A549 (cell line): Measurements from ENCODE around the gene JMJD4. TPM values are rescaled to one million over a fixed set of nuclear protein-coding genes. Genes with fewer than 3 reads are reported as not detected.

Experiments used
- ATAC-seq, 2 experiments: fragments of 200-7000 bp in 1 of 2; fragments of >200 bp in 1 of 2; cut with Nextera tagmentation in 1 of 2; cut with Tn5 transposase in 1 of 2; 3 replicates each; pipeline versions ENCODE4 v1.8.0 to v1.9.1; 2018 to 2020; ENCODE audit warnings: mild to moderate bottlenecking in 1 of 2, moderate library complexity in 1 of 2
- CTCF ChIA-PET: fragments of 300-600 bp; sonication (Branson Sonifier 250); formaldehyde crosslinking; extraction: SDS; loops from one replicate; lab custom pipeline; 2021; ENCODE audit warnings: antibody characterized with exemption, inconsistent platforms; lab: Yijun Ruan, JAX
- POLR2A ChIA-PET: fragments of 350-600 bp; formaldehyde crosslinking; extraction: SDS; loops from one replicate; lab custom pipeline; 2021; ENCODE audit warnings: antibody characterized with exemption, inconsistent platforms; lab: Yijun Ruan, JAX
- DNase-seq, 2 experiments: peaks; one replicate each; pipeline versions ENCODE4 v3.0.0 to v3.0.0-alpha.2; 2011 to 2016; ENCODE audit warnings: low read depth in 1 of 2, low spot score in 1 of 2
- FAIRE-seq: peaks from 2 replicates; lab custom pipeline; 2011; peaks lifted over from hg19 to GRCh38; lab: Jason Lieb, UNC
- H3K27ac ChIP-seq, 2 experiments: fragments of >200 bp; sonication (Bioruptor Twin); formaldehyde crosslinking; 3 replicates each; pipeline ENCODE4 v1.5.1; 2016 to 2017
- H3K4me1 ChIP-seq: fragments of >200 bp; sonication (Bioruptor Twin); formaldehyde crosslinking; 3 replicates; pipeline ENCODE4 v1.6.1; 2016
- H3K4me2 ChIP-seq: fragments of >200 bp; sonication (Bioruptor Twin); formaldehyde crosslinking; 3 replicates; pipeline ENCODE4 v1.6.1; 2016
- H3K4me3 ChIP-seq: fragments of >200 bp; sonication (Bioruptor Twin); formaldehyde crosslinking; 3 replicates; pipeline ENCODE4 v1.5.1; 2016
- H3K9me3 ChIP-seq: fragments of >200 bp; sonication (Bioruptor Twin); formaldehyde crosslinking; 3 replicates; pipeline ENCODE4 v1.6.1; 2016
- ATOH8 ChIP-seq: fragments of 250-450 bp; sonication (Bioruptor Pico); IDR thresholded peaks from 2 replicates; pipeline ENCODE4 v1.5.0; 2020; ENCODE audit warnings: low read depth, mild to moderate bottlenecking, moderate library complexity
- BHLHE40 ChIP-seq: IDR thresholded peaks from 2 replicates; pipeline ENCODE4 v1.6.1; 2012; ENCODE audit warnings: low read depth, low read length, inconsistent platforms
- CBX2 ChIP-seq: fragments of 200-600 bp; sonication (generic); IDR thresholded peaks from 2 replicates; pipeline ENCODE4 v1.6.1; 2016; ENCODE audit warnings: low read depth, mild to moderate bottlenecking, borderline replicate concordance
- CHD2 ChIP-seq: fragments of 150-350 bp; IDR thresholded peaks from 2 replicates; pipeline ENCODE4 v1.6.1; 2014; ENCODE audit warnings: low read length; ENCODE audit not compliant: partially characterized antibody
- EHF ChIP-seq: fragments of 250-450 bp; sonication (Bioruptor Pico); IDR thresholded peaks from 2 replicates; pipeline ENCODE4 v1.5.0; 2020; ENCODE audit warnings: mild to moderate bottlenecking
- EP300 ChIP-seq, 2 experiments: fragments of >200 bp; sonication (Bioruptor Twin); formaldehyde crosslinking; IDR thresholded peaks; 2 replicates in 1 of 2; 3 replicates in 1 of 2; pipeline ENCODE4 v1.6.1; 2016 to 2017
- FOSL2 ChIP-seq, 2 experiments: fragments of 450-650 bp in 1 of 2; fragments of >200 bp in 1 of 2; sonication (Bioruptor Twin) in 1 of 2; formaldehyde crosslinking; IDR thresholded peaks; 2 replicates each; pipeline versions ENCODE4 v1.5.0 to v1.6.1; 2016 to 2020; ENCODE audit warnings: mild to moderate bottlenecking in 1 of 2, moderate library complexity in 1 of 2
- GATA3 ChIP-seq: IDR thresholded peaks from 2 replicates; pipeline ENCODE4 v1.6.1; 2012; ENCODE audit warnings: borderline replicate concordance
- HEYL ChIP-seq: fragments of 250-450 bp; sonication (Bioruptor Pico); IDR thresholded peaks from 2 replicates; pipeline ENCODE4 v1.8.0; 2021; ENCODE audit warnings: mild to moderate bottlenecking, moderate library complexity
- HOXB5 ChIP-seq: fragments of 250-450 bp; sonication (Bioruptor Pico); IDR thresholded peaks from 2 replicates; pipeline ENCODE4 v1.5.0; 2020; ENCODE audit warnings: mild to moderate bottlenecking, moderate library complexity
- KDM5A ChIP-seq: fragments of 200-600 bp; sonication (generic); IDR thresholded peaks from 2 replicates; pipeline ENCODE4 v1.6.1; 2016; ENCODE audit warnings: antibody characterized with exemption, mild to moderate bottlenecking
- PBX3 ChIP-seq: IDR thresholded peaks from 2 replicates; pipeline ENCODE4 v1.6.1; 2012
- POLR2AphosphoS2 ChIP-seq: conservative IDR thresholded peaks from 2 replicates; pipeline ENCODE4 v1.6.1; 2012; ENCODE audit warnings: low read length, improper control_type of control experiment, inconsistent platforms
- RFX5 ChIP-seq: fragments of 450-650 bp; IDR thresholded peaks from 2 replicates; pipeline ENCODE4 v1.7.1; 2014; ENCODE audit warnings: antibody characterized with exemption, mild to moderate bottlenecking, moderate library complexity
- TFCP2L1 ChIP-seq: fragments of 250-450 bp; sonication (Bioruptor Pico); IDR thresholded peaks from 2 replicates; pipeline ENCODE4 v1.5.0; 2021; ENCODE audit warnings: mild to moderate bottlenecking
- ZFP36 ChIP-seq: fragments of 450-650 bp; IDR thresholded peaks from 2 replicates; pipeline ENCODE4 v1.6.1; 2014; ENCODE audit warnings: borderline replicate concordance; ENCODE audit not compliant: partially characterized antibody
- ZSCAN20 ChIP-seq: fragments of 250-450 bp; sonication (Bioruptor Pico); IDR thresholded peaks from 2 replicates; pipeline ENCODE4 v1.8.0; 2022; ENCODE audit warnings: mild to moderate bottlenecking, moderate library complexity
- WGBS: methylation state at CpG from one replicate; pipeline ENCODE4 v1.1.6; 2017; ENCODE audit errors: missing lambda C conversion rate; 5-methylcytosine and 5-hydroxymethylcytosine counted together
- polyA plus RNA-seq, 4 experiments: library from polyadenylated mRNA; depleted of rRNA in 3 of 4; stranded (reverse); fragments of >200 nt; fragmentation: RNase III in 1 of 4; extraction: RNeasy Plus Mini Kit Qiagen cat#74134 plus additional on column Dnase treatment in 1 of 4; gene quantifications; 2 replicates in 3 of 4; 3 replicates in 1 of 4; pipeline ENCODE4 v1.2.3, GENCODE V29; 2011 to 2017
- TF ChIP-seq, protein P1 (sequence below): fragments of 200-600 bp; sonication (generic); IDR thresholded peaks from 2 replicates; pipeline ENCODE4 v1.6.1; 2016; ENCODE audit warnings: antibody characterized with exemption, mild to moderate bottlenecking, moderate library complexity

JMJD4 gene
- polyA plus RNA-seq, 2 of the 4 experiments (the other 2 are of a cell fraction): 18.8 to 21.2 TPM

GRCh38 chr1:227774821-227775661 lies 39.9 kb upstream of the JMJD4 start:
- H3K4me1 ChIP-seq: no peaks in the 10 kb centered on the region
- no peak overlapping the region for H3K4me3 ChIP-seq
- DNase-seq (no peak), FAIRE-seq (no peak), ATAC-seq (no peak)
- TF ChIP-seq EP300 (IDR thresholded peaks at IDR 0.05) (no peak), KDM5A (no peak), CHD2 (no peak), EHF (CRISPR knock-in tag) (no peak), ZFP36 (no peak), PBX3 (no peak), ATOH8 (CRISPR knock-in tag) (no peak), TFCP2L1 (CRISPR knock-in tag) (no peak), CBX2 (no peak), GATA3 (no peak), ZSCAN20 (CRISPR knock-in tag) (no peak), HOXB5 (CRISPR knock-in tag) (no peak), RFX5 (no peak)
- WGBS: 92% methylated on average over 35 of the region's 42 CpGs
- no peak overlapping the region for H3K27ac ChIP-seq
- H3K9me3 ChIP-seq: no peaks in the 10 kb centered on the region
- ChIA-PET POLR2A (no interaction called here), CTCF (interaction anchor here (0.6 to 2.1 kb wide), 4 partner anchors 12 to 172 kb away, joined by 3 to 9 read pairs (median 6); partner anchors contain the start of gene WNT9A)
- no peak overlapping the region for H3K4me2 ChIP-seq

GRCh38 chr1:227774051-227774731 lies 39.1 kb upstream of the JMJD4 start:
- Histone ChIP-seq H3K4me2 (no peak overlapping the region), H3K4me1 (no peaks in the 10 kb centered on the region), H3K27ac (no peak overlapping the region), H3K4me3 (no peak overlapping the region), H3K9me3 (no peaks in the 10 kb centered on the region)
- FAIRE-seq: no peak
- ChIA-PET CTCF (interaction anchor here (1.2 to 1.7 kb wide), 3 partner anchors 12 to 179 kb away, joined by 4 to 9 read pairs (median 6); no protein-coding TSS in a partner anchor), POLR2A (no interaction called here)
- TF ChIP-seq BHLHE40 (no peak), HEYL (CRISPR knock-in tag) (no peak), POLR2AphosphoS2 (no peak), FOSL2 (IDR thresholded peaks at IDR 0.05) (no peak), FOSL2 (CRISPR knock-in tag; IDR thresholded peaks at IDR 0.05) (no peak)
- TF ChIP-seq, protein P1, sequence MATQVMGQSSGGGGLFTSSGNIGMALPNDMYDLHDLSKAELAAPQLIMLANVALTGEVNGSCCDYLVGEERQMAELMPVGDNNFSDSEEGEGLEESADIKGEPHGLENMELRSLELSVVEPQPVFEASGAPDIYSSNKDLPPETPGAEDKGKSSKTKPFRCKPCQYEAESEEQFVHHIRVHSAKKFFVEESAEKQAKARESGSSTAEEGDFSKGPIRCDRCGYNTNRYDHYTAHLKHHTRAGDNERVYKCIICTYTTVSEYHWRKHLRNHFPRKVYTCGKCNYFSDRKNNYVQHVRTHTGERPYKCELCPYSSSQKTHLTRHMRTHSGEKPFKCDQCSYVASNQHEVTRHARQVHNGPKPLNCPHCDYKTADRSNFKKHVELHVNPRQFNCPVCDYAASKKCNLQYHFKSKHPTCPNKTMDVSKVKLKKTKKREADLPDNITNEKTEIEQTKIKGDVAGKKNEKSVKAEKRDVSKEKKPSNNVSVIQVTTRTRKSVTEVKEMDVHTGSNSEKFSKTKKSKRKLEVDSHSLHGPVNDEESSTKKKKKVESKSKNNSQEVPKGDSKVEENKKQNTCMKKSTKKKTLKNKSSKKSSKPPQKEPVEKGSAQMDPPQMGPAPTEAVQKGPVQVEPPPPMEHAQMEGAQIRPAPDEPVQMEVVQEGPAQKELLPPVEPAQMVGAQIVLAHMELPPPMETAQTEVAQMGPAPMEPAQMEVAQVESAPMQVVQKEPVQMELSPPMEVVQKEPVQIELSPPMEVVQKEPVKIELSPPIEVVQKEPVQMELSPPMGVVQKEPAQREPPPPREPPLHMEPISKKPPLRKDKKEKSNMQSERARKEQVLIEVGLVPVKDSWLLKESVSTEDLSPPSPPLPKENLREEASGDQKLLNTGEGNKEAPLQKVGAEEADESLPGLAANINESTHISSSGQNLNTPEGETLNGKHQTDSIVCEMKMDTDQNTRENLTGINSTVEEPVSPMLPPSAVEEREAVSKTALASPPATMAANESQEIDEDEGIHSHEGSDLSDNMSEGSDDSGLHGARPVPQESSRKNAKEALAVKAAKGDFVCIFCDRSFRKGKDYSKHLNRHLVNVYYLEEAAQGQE: no peak
- no peak for ATAC-seq
- no peak for DNase-seq
- WGBS: 93% methylated on average over 12 of the region's 13 CpGs
